ENCODE results near the gene GSTA5.
A peak's percentile ranks its signal among the peaks of the same experiment; 100 is the strongest.
"Not testable (repeated sequence)": the region's sequence is repeated elsewhere in the genome, so short reads cannot be mapped to it uniquely, and the experiment has no call there.

GSTA5 gene

GRCh38 chr6:52815167-52816092 is 25.2 kb downstream of the GSTA5 start:
- no peaks in the 10 kb centered on the region for H3K36me3 ChIP-seq (ENCODE audit: insufficient read depth, low read length)
- no peak overlapping the region for H3K4me2 ChIP-seq (ENCODE audit: low read length)
- H3K4me3 ChIP-seq (ENCODE audit: low read depth, low read length, poor library complexity, severe bottlenecking), result no peak overlapping the region
- H2AFZ ChIP-seq (ENCODE audit: low read length), result no peak overlapping the region
- no peaks in the 10 kb centered on the region for H3K9me2 ChIP-seq (ENCODE audit: low read depth, low read length)
- H3K4me1 ChIP-seq (ENCODE audit: insufficient read depth, low read length, severe bottlenecking), result no peaks in the 10 kb centered on the region
- no peak overlapping the region for H3K27ac ChIP-seq (ENCODE audit: low read depth, low read length, poor library complexity, severe bottlenecking)
- no peak for TF ChIP-seq EZH2 (IDR thresholded peaks at IDR 0.05; ENCODE audit: borderline replicate concordance, low read length)
- TF ChIP-seq, protein P1, sequence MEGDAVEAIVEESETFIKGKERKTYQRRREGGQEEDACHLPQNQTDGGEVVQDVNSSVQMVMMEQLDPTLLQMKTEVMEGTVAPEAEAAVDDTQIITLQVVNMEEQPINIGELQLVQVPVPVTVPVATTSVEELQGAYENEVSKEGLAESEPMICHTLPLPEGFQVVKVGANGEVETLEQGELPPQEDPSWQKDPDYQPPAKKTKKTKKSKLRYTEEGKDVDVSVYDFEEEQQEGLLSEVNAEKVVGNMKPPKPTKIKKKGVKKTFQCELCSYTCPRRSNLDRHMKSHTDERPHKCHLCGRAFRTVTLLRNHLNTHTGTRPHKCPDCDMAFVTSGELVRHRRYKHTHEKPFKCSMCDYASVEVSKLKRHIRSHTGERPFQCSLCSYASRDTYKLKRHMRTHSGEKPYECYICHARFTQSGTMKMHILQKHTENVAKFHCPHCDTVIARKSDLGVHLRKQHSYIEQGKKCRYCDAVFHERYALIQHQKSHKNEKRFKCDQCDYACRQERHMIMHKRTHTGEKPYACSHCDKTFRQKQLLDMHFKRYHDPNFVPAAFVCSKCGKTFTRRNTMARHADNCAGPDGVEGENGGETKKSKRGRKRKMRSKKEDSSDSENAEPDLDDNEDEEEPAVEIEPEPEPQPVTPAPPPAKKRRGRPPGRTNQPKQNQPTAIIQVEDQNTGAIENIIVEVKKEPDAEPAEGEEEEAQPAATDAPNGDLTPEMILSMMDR (IDR thresholded peaks at IDR 0.05; ENCODE audit: low read length), result peak; percentile 76
- no peak overlapping the region for H3K9ac ChIP-seq (ENCODE audit: low read length)
- no peaks in the 10 kb centered on the region for H3K9me3 ChIP-seq (ENCODE audit: low read length)
- H3F3A ChIP-seq (ENCODE audit: insufficient read depth, low read length), result no peaks in the 10 kb centered on the region
- H3K79me2 ChIP-seq (ENCODE audit: insufficient read depth, low read length), result no peaks in the 10 kb centered on the region
- no peaks in the 10 kb centered on the region for H3K27me3 ChIP-seq (ENCODE audit: insufficient read depth, low read length)
- no peaks in the 10 kb centered on the region for H4K20me1 ChIP-seq (ENCODE audit: insufficient read depth, low read length)

- H3K9me2 ChIP-seq (ENCODE audit: low read depth, low read length); H3K4me3 ChIP-seq (ENCODE audit: low read depth, low read length, poor library complexity, severe bottlenecking); H3K27ac ChIP-seq (ENCODE audit: low read depth, low read length, poor library complexity, severe bottlenecking); H2AFZ ChIP-seq (ENCODE audit: low read length); H3K9ac ChIP-seq (ENCODE audit: low read length); H3K9me3 ChIP-seq (ENCODE audit: low read length); H4K20me1 ChIP-seq (ENCODE audit: insufficient read depth, low read length); H3K27me3 ChIP-seq (ENCODE audit: insufficient read depth, low read length); H3K79me2 ChIP-seq (ENCODE audit: insufficient read depth, low read length); H3F3A ChIP-seq (ENCODE audit: insufficient read depth, low read length); H3K4me1 ChIP-seq (ENCODE audit: insufficient read depth, low read length, severe bottlenecking); H3K4me2 ChIP-seq (ENCODE audit: low read length); H3K36me3 ChIP-seq (ENCODE audit: insufficient read depth, low read length): not testable (repeated sequence)
These were observed 26.1 kb downstream of the GSTA5 start for GRCh38 chr6:52814545-52814944.

DNA sequence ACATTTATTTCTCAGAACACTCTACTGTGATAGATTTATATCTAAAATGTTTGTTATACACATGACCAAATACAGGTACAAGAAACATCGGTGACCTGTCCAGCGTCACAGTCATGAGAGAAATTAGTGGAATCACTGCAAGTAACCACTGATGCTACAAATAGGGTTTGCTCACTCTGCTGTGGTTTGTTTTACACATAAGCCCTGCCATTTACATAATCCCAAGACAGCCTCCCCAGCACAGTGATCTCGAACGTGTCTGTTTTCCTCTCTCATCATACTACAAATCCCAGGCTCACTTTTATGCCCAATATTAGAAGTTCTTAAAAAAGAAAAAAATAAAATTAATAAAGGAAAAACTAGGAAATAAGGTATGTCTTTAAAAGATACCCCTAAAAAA is 30.8 kb downstream of the GSTA5 start:
- H3K4me2 ChIP-seq (ENCODE audit: low read length); H3K9ac ChIP-seq (ENCODE audit: low read length); H3K79me2 ChIP-seq (ENCODE audit: insufficient read depth, low read length); H3K4me1 ChIP-seq (ENCODE audit: insufficient read depth, low read length, severe bottlenecking); H3K27me3 ChIP-seq (ENCODE audit: insufficient read depth, low read length); H3K27ac ChIP-seq (ENCODE audit: low read depth, low read length, poor library complexity, severe bottlenecking); H3K9me3 ChIP-seq (ENCODE audit: low read length); H2AFZ ChIP-seq (ENCODE audit: low read length); H4K20me1 ChIP-seq (ENCODE audit: insufficient read depth, low read length); H3K36me3 ChIP-seq (ENCODE audit: insufficient read depth, low read length); H3K9me2 ChIP-seq (ENCODE audit: low read depth, low read length); H3K4me3 ChIP-seq (ENCODE audit: low read depth, low read length, poor library complexity, severe bottlenecking); H3F3A ChIP-seq (ENCODE audit: insufficient read depth, low read length): not testable (repeated sequence)

DNA sequence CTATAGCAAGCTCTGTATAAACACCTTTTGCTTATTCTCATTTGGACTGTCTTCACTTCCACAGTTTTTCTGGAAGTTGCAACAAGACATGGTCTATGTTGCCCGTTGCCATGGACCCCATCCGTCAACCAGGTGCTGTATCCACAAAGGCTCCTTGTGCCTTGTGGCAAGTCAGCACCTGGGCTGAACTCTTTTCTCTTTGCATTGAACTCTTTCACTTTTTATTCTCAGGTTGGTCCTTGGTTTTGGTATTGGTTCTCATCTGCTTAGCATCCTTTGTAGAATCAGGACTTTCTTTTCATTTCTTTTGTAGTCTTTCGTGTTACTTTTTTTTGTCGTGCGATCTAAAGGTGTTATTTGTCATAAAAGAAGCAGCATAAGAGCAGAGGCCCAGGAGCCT is 32.0 kb downstream of the GSTA5 start:
- Histone ChIP-seq H4K20me1 (ENCODE audit: insufficient read depth, low read length) (no peaks in the 10 kb centered on the region), H3K4me2 (ENCODE audit: low read length) (no peak overlapping the region), H3K4me3 (ENCODE audit: low read depth, low read length, poor library complexity, severe bottlenecking) (no peak overlapping the region), H3K9me2 (ENCODE audit: low read depth, low read length) (no peaks in the 10 kb centered on the region), H3F3A (ENCODE audit: insufficient read depth, low read length) (no peaks in the 10 kb centered on the region), H3K27me3 (ENCODE audit: insufficient read depth, low read length) (no peaks in the 10 kb centered on the region), H3K27ac (ENCODE audit: low read depth, low read length, poor library complexity, severe bottlenecking) (no peak overlapping the region), H3K9ac (ENCODE audit: low read length) (no peak overlapping the region), H2AFZ (ENCODE audit: low read length) (no peak overlapping the region), H3K79me2 (ENCODE audit: insufficient read depth, low read length) (no peaks in the 10 kb centered on the region), H3K36me3 (ENCODE audit: insufficient read depth, low read length) (no peaks in the 10 kb centered on the region), H3K4me1 (ENCODE audit: insufficient read depth, low read length, severe bottlenecking) (no peaks in the 10 kb centered on the region), H3K9me3 (ENCODE audit: low read length) (no peaks in the 10 kb centered on the region)
- no peak for TF ChIP-seq EZH2 (IDR thresholded peaks at IDR 0.05; ENCODE audit: borderline replicate concordance, low read length)
- TF ChIP-seq, protein P1 (IDR thresholded peaks at IDR 0.05; ENCODE audit: low read length), result no peak

DNA sequence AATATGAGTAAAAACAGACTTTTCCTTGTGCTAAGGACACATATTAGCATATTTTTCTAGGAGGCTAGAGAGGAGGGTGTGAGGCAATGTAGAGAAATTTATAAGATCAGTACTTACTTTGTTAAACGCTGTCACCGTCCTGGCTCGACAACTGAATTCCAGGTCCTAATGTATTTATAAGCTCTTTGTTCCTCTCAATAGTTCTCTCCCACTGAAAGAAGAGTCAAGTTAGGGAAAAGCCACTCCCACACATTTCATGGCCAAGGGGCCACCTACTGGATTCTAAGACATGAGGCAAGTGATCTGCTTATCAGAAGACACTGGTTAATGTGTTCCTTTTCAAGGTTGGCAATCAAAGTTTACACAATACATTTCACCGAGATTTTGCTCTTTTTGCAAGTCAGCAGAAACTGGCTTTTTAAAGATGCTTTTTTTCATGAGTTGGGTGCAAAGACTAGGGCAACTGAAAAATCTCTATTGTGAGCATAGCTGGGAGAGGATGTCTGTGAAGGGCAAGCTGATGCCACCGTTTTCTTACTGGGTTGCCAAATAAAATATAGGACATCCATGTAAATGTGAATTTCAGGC is 36.9 kb downstream of the GSTA5 start, which contains the start of gene GSTA1:
GSTA1 (minus strand) TSS at position 149 of the 588 bp plus-strand sequence. CDS start 4,549 bp downstream, outside the sequence.
- not testable (repeated sequence) for H3K36me3 ChIP-seq (ENCODE audit: insufficient read depth, low read length); H3K4me1 ChIP-seq (ENCODE audit: insufficient read depth, low read length, severe bottlenecking); H3K79me2 ChIP-seq (ENCODE audit: insufficient read depth, low read length); H3F3A ChIP-seq (ENCODE audit: insufficient read depth, low read length); H3K27me3 ChIP-seq (ENCODE audit: insufficient read depth, low read length); H3K27ac ChIP-seq (ENCODE audit: low read depth, low read length, poor library complexity, severe bottlenecking); H2AFZ ChIP-seq (ENCODE audit: low read length); H3K9me2 ChIP-seq (ENCODE audit: low read depth, low read length); H4K20me1 ChIP-seq (ENCODE audit: insufficient read depth, low read length); H3K9me3 ChIP-seq (ENCODE audit: low read length); H3K4me2 ChIP-seq (ENCODE audit: low read length); H3K4me3 ChIP-seq (ENCODE audit: low read depth, low read length, poor library complexity, severe bottlenecking); H3K9ac ChIP-seq (ENCODE audit: low read length)

All from OCI-LY1 (cell line).